GM19463 (cell line): ENCODE measurements around the gene ABCD1.

ENCODE experiments used
- ATAC-seq: cut with Tn5 transposase; IDR thresholded peaks from one replicate; pipeline ENCODE4 v1.9.1; 2021; ENCODE audit warnings: mild to moderate bottlenecking, moderate library complexity; ENCODE audit not compliant: unreplicated experiment

Gene ABCD1

DNA sequence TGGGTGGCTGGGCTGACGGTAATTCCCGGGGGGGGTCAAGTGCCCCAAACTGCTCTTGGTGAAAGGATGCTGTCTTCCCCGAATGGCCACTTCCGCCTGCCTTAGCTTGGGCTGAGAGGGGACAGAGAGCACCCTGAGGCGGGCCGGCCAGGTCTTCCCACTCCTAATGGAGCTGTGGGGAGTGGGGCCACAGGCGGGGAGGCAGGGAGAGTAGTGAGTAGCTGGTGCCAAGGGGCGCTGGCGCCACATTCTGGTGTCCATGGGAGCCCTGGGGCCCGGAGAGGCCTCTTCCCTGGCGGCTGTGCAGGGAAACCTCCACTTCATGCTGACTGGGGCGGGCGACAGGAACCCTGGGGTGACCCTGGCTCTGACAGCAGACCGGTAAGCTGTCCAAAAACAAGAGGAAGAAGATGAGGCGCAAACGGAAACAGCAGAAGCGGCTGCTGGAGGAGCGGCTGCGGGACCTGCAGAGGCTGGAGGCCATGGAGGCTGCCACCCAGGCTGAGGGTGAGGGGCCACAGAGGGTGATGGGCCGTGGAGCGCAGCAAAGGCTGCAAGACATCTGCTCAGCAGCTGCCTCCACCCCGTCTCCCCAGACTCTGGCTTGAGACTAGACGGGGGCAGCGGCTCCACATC, 58.8 kb downstream of the ABCD1 start:
- ATAC-seq: no peak

DNA sequence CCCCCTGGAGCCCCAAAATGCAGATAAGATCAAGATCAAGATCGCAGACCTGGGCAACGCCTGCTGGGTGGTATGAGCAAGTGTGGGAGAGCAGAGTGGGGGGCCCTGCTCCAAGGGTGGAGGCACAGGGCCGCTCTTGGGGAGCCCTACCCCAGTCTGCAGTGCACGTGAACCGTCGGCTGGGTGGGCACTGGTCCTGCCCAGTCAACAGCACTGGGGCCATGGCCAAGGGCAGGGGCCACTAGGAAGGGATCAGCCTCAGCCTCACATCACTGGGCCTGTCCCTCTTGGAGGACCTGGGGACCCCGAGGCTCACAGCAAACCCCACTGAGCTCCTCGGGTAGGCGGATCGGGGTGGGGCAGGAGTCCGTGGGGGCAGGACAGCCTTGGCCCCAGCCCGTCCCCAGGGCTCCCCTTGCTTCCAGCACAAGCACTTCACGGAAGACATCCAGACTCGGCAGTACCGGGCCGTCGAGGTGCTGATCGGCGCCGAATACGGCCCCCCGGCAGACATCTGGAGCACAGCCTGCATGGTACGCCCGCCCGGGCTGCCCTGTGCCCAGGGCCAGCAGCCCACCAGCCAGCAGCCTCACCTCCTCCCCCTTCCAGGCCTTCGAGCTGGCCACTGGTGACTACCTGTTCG, 59.8 kb downstream of the ABCD1 start:
- no peak for ATAC-seq

GRCh38 chrX:153786669-153787068, 62.0 kb downstream of the ABCD1 start:
- ATAC-seq: no peak

GRCh38 chrX:153789654-153790053, 65.0 kb downstream of the ABCD1 start:
- no peak for ATAC-seq

GRCh38 chrX:153791104-153791852, 66.6 kb downstream of the ABCD1 start:
- no peak for ATAC-seq

GRCh38 chrX:153792368-153792767, 67.7 kb downstream of the ABCD1 start:
- ATAC-seq: no peak

- ATAC-seq: no peak
Measured at GRCh38 chrX:153793291-153793690, 68.6 kb downstream of the ABCD1 start.
